G401.6 (cell line): ENCODE measurements around the gene KHNYN.

Source experiments
- FAIRE-seq: peaks from 2 replicates; lab custom pipeline; 2012; peaks lifted over from hg19 to GRCh38; lab: Jason Lieb, UNC

The KHNYN gene

GRCh38 chr14:24401810-24402702 lies 27.7 kb upstream of the KHNYN start:
- no peak for FAIRE-seq

- no peak for FAIRE-seq
Measured at GRCh38 chr14:24403294-24403998, 26.3 kb upstream of the KHNYN start.

GRCh38 chr14:24404814-24405213 lies 24.9 kb upstream of the KHNYN start:
- no peak for FAIRE-seq

- FAIRE-seq = no peak
Measured at GRCh38 chr14:24406416-24406815, 23.3 kb upstream of the KHNYN start.

GRCh38 chr14:24407608-24408325 lies 22.0 kb upstream of the KHNYN start:
- no peak for FAIRE-seq

- no peak for FAIRE-seq
Measured at GRCh38 chr14:24408764-24409163, 21.0 kb upstream of the KHNYN start.

GRCh38 chr14:24409192-24409591 lies 20.6 kb upstream of the KHNYN start:
- no peak for FAIRE-seq

- FAIRE-seq = no peak
Measured at GRCh38 chr14:24409956-24410355, 19.8 kb upstream of the KHNYN start.

GRCh38 chr14:24411443-24412389 lies 18.0 kb upstream of the KHNYN start:
- FAIRE-seq = peak; percentile 77

- no peak for FAIRE-seq
Measured at GRCh38 chr14:24414077-24414476, 15.7 kb upstream of the KHNYN start.

- FAIRE-seq = no peak
Measured at GRCh38 chr14:24414732-24415420, 14.9 kb upstream of the KHNYN start.

- FAIRE-seq = no peak
Measured at GRCh38 chr14:24415421-24416253, 14.1 kb upstream of the KHNYN start.

- no peak for FAIRE-seq
Measured at GRCh38 chr14:24416254-24416931, 13.4 kb upstream of the KHNYN start.

- no peak for FAIRE-seq
Measured at GRCh38 chr14:24416932-24417619, 12.7 kb upstream of the KHNYN start.

GRCh38 chr14:24417832-24418491 lies 11.8 kb upstream of the KHNYN start:
- FAIRE-seq = no peak

GRCh38 chr14:24418492-24418873 lies 11.3 kb upstream of the KHNYN start:
- FAIRE-seq = no peak

- no peak for FAIRE-seq
Measured at GRCh38 chr14:24422261-24422660, 7.5 kb upstream of the KHNYN start.
